GM23338 (cell line): Measurements from ENCODE around the gene SHB.

ENCODE experiments used
- CREB1 ChIP-seq: fragments of 250-450 bp; sonication (Bioruptor Pico); IDR thresholded peaks from 2 replicates; pipeline ENCODE4 v1.5.0; 2020; ENCODE audit warnings: low read depth, mild to moderate bottlenecking, moderate library complexity
- CTCF ChIP-seq, 2 experiments: fragments of 200-600 bp in 1 of 2; sonication (generic) in 1 of 2; conservative IDR thresholded peaks; 2 replicates each; pipeline versions ENCODE4 v1.5.1 to v1.6.1; 2016 to 2017; ENCODE audit warnings: antibody characterized with exemption in 2 of 2, low read depth in 2 of 2, mild to moderate bottlenecking in 2 of 2, moderate library complexity in 1 of 2
- EZH2 ChIP-seq: fragments of 200-600 bp; sonication (generic); IDR thresholded peaks from one replicate; pipeline ENCODE4 v1.8.0; 2017; ENCODE audit warnings: antibody characterized with exemption, mild to moderate bottlenecking, low read depth; ENCODE audit not compliant: unreplicated experiment
- EZH2phosphoT487 ChIP-seq: fragments of 200-600 bp; sonication (generic); IDR thresholded peaks from one replicate; pipeline ENCODE4 v1.8.1; 2018; ENCODE audit warnings: antibody characterized with exemption; ENCODE audit not compliant: unreplicated experiment
- JUNB ChIP-seq: IDR thresholded peaks from one replicate; pipeline ENCODE4 v1.6.1; 2016; ENCODE audit warnings: antibody characterized with exemption; ENCODE audit not compliant: unreplicated experiment
- NANOG ChIP-seq: IDR thresholded peaks from 2 replicates; pipeline ENCODE4 v1.6.1; 2016; ENCODE audit warnings: antibody characterized with exemption, borderline replicate concordance
- POLR2AphosphoS5 ChIP-seq: IDR thresholded peaks from 2 replicates; pipeline ENCODE4 v1.6.1; 2016; ENCODE audit warnings: antibody characterized with exemption, low read depth
- REST ChIP-seq: IDR thresholded peaks from one replicate; pipeline ENCODE4 v1.6.1; 2018; ENCODE audit warnings: antibody characterized with exemption; ENCODE audit not compliant: unreplicated experiment
- STAT1 ChIP-seq: IDR thresholded peaks from one replicate; pipeline ENCODE4 v1.6.1; 2016; ENCODE audit warnings: antibody characterized with exemption; ENCODE audit not compliant: unreplicated experiment
- ZNF114 ChIP-seq: fragments of 250-450 bp; sonication (Bioruptor Pico); IDR thresholded peaks from 2 replicates; pipeline ENCODE4 v1.5.0; 2020; ENCODE audit warnings: mild to moderate bottlenecking, moderate library complexity
- ZNF331 ChIP-seq: fragments of 250-450 bp; sonication (Bioruptor Pico); IDR thresholded peaks from 2 replicates; pipeline ENCODE4 v1.5.0; 2020; ENCODE audit warnings: low read depth, mild to moderate bottlenecking, moderate library complexity
- TF ChIP-seq, protein P1 (sequence below): IDR thresholded peaks from 2 replicates; pipeline ENCODE4 v1.6.1; 2016; ENCODE audit warnings: antibody characterized with exemption

- TF ChIP-seq POLR2AphosphoS5 (no peak), EZH2phosphoT487 (no peak), REST (no peak), CTCF (conservative IDR thresholded peaks at IDR 0.05; ENCODE audit: low read depth in 2 of 2) (no peak), EZH2 (no peak), JUNB (no peak), CREB1 (CRISPR knock-in tag) (no peak), STAT1 (no peak), NANOG (no peak), ZNF331 (no peak), ZNF114 (CRISPR knock-in tag) (no peak)
- TF ChIP-seq, protein P1, sequence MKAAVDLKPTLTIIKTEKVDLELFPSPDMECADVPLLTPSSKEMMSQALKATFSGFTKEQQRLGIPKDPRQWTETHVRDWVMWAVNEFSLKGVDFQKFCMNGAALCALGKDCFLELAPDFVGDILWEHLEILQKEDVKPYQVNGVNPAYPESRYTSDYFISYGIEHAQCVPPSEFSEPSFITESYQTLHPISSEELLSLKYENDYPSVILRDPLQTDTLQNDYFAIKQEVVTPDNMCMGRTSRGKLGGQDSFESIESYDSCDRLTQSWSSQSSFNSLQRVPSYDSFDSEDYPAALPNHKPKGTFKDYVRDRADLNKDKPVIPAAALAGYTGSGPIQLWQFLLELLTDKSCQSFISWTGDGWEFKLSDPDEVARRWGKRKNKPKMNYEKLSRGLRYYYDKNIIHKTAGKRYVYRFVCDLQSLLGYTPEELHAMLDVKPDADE: no peak
These were observed 50.6 kb downstream of the SHB start for GRCh38 chr9:38018241-38018957.
